Mesendoderm (in vitro differentiated cells): ENCODE results near the gene KRT82.
A peak's percentile ranks its signal among the peaks of the same experiment; 100 is the strongest.

Experiments used
- DNase-seq: peaks from one replicate; pipeline ENCODE4 v3.0.0; 2013
- H2AK5ac ChIP-seq: 2 replicates; pipeline ENCODE4 v1.6.1; 2013; ENCODE audit warnings: low read length, inconsistent platforms
- H2BK120ac ChIP-seq: 2 replicates; pipeline ENCODE4 v1.6.1; 2013; ENCODE audit warnings: low read depth, mild to moderate bottlenecking, low read length, moderate library complexity, mixed read lengths
- H2BK15ac ChIP-seq: replicated peaks from 2 replicates; pipeline ENCODE4 v1.6.1; 2013; ENCODE audit warnings: low read depth, mild to moderate bottlenecking, moderate library complexity
- H2BK5ac ChIP-seq: 2 replicates; pipeline ENCODE4 v1.6.1; 2013; ENCODE audit warnings: low read length, inconsistent platforms
- H3K18ac ChIP-seq: 2 replicates; pipeline ENCODE4 v1.6.1; 2013; ENCODE audit warnings: mild to moderate bottlenecking, low read length, mixed read lengths
- H3K23ac ChIP-seq: one replicate; pipeline ENCODE4 v1.6.1; 2013; ENCODE audit warnings: low read length
- H3K27ac ChIP-seq: 2 replicates; pipeline ENCODE4 v1.5.1; 2013; ENCODE audit warnings: low read depth, mild to moderate bottlenecking, inconsistent platforms, low read length, moderate library complexity
- H3K27me3 ChIP-seq: 2 replicates; pipeline ENCODE4 v1.6.1; 2013; ENCODE audit warnings: low read length, control low read depth, mild to moderate bottlenecking, inconsistent platforms; ENCODE audit not compliant: insufficient read depth, poor library complexity
- H3K36me3 ChIP-seq: 2 replicates; pipeline ENCODE4 v1.6.1; 2013; ENCODE audit warnings: low read length, inconsistent platforms; ENCODE audit not compliant: control insufficient read depth, insufficient read depth
- H3K4ac ChIP-seq: one replicate; pipeline ENCODE4 v1.6.1; 2013; ENCODE audit warnings: low read depth, mild to moderate bottlenecking, low read length, moderate library complexity
- H3K4me1 ChIP-seq: 2 replicates; pipeline ENCODE4 v1.6.1; 2013; ENCODE audit warnings: low read depth, low read length, inconsistent platforms; ENCODE audit not compliant: control insufficient read depth
- H3K4me2 ChIP-seq: 2 replicates; pipeline ENCODE4 v1.6.1; 2013; ENCODE audit warnings: low read length
- H3K4me3 ChIP-seq: 2 replicates; pipeline ENCODE4 v1.5.1; 2013; ENCODE audit warnings: mild to moderate bottlenecking, low read length
- H3K56ac ChIP-seq: one replicate; pipeline ENCODE4 v1.6.1; 2013; ENCODE audit warnings: low read length
- H3K79me1 ChIP-seq: 2 replicates; pipeline ENCODE4 v1.6.1; 2013; ENCODE audit warnings: low read length, inconsistent platforms
- H3K79me2 ChIP-seq: 2 replicates; pipeline ENCODE4 v1.6.1; 2013; ENCODE audit warnings: mild to moderate bottlenecking, low read length; ENCODE audit not compliant: control insufficient read depth, insufficient read depth
- H3K9ac ChIP-seq: 2 replicates; pipeline ENCODE4 v1.6.1; 2013; ENCODE audit warnings: low read length, inconsistent platforms
- H4K5ac ChIP-seq: one replicate; pipeline ENCODE4 v1.6.1; 2013; ENCODE audit warnings: low read length
- H4K8ac ChIP-seq: one replicate; pipeline ENCODE4 v1.6.1; 2013; ENCODE audit warnings: low read depth, mild to moderate bottlenecking, control low read depth, low read length, moderate library complexity
- WGBS: extraction: QIAGEN DNeasy Blood & Tissue Kit; methylation state at CpG from one replicate; pipeline ENCODE4 v1.1.7; 2013; ENCODE audit warnings: low lambda C conversion rate, missing lambda C conversion rate; ENCODE audit not compliant: insufficient coverage; ENCODE audit errors: extremely low coverage; 5-methylcytosine and 5-hydroxymethylcytosine counted together

The KRT82 gene

GRCh38 chr12:52392465-52393007, 13.6 kb downstream of the KRT82 start:
- H3K56ac ChIP-seq = no peak overlapping the region
- H3K4me2 ChIP-seq = no peak overlapping the region
- H3K27ac ChIP-seq = no peak overlapping the region
- peaks cover 3% of the 10 kb centered on the region for H3K4me1 ChIP-seq
- no peak overlapping the region for H3K9ac ChIP-seq
- no peak overlapping the region for H2BK120ac ChIP-seq
- H4K5ac ChIP-seq = no peak overlapping the region
- no peaks in the 10 kb centered on the region for H3K79me2 ChIP-seq
- H3K27me3 ChIP-seq = no peaks in the 10 kb centered on the region
- no peak overlapping the region for H2AK5ac ChIP-seq
- no peaks in the 10 kb centered on the region for H3K36me3 ChIP-seq
- no peak overlapping the region for H3K4me3 ChIP-seq
- no peak overlapping the region for H2BK5ac ChIP-seq
- H3K18ac ChIP-seq = no peak overlapping the region
- WGBS = no CpG with 5 or more reads among the region's 7 CpGs
- H4K8ac ChIP-seq = no peak overlapping the region
- no peak overlapping the region for H2BK15ac ChIP-seq
- DNase-seq = no peak
- no peaks in the 10 kb centered on the region for H3K79me1 ChIP-seq
- H3K4ac ChIP-seq = no peak overlapping the region
- H3K23ac ChIP-seq = no peak overlapping the region

GRCh38 chr12:52391618-52392002, 14.5 kb downstream of the KRT82 start:
- H2BK120ac ChIP-seq = no peak overlapping the region
- no peaks in the 10 kb centered on the region for H3K36me3 ChIP-seq
- H2BK15ac ChIP-seq = no peak overlapping the region
- H3K23ac ChIP-seq = no peak overlapping the region
- no peak overlapping the region for H3K4ac ChIP-seq
- H2AK5ac ChIP-seq = no peak overlapping the region
- H3K27me3 ChIP-seq = no peaks in the 10 kb centered on the region
- no peak overlapping the region for H2BK5ac ChIP-seq
- no peak overlapping the region for H3K56ac ChIP-seq
- no peak overlapping the region for H4K5ac ChIP-seq
- H3K4me3 ChIP-seq = no peak overlapping the region
- WGBS = no CpG with 5 or more reads among the region's 4 CpGs
- no peaks in the 10 kb centered on the region for H3K79me1 ChIP-seq
- no peak overlapping the region for H3K18ac ChIP-seq
- no peak overlapping the region for H4K8ac ChIP-seq
- H3K27ac ChIP-seq = no peak overlapping the region
- H3K4me2 ChIP-seq = no peak overlapping the region
- no peak for DNase-seq
- no peaks in the 10 kb centered on the region for H3K79me2 ChIP-seq
- no peak overlapping the region for H3K9ac ChIP-seq
- H3K4me1 ChIP-seq = peaks cover 3% of the 10 kb centered on the region

GRCh38 chr12:52390739-52391617, 15.2 kb downstream of the KRT82 start:
- H3K4ac ChIP-seq = no peak overlapping the region
- no peak overlapping the region for H3K4me2 ChIP-seq
- H4K8ac ChIP-seq = no peak overlapping the region
- WGBS = no CpG with 5 or more reads among the region's 11 CpGs
- no peaks in the 10 kb centered on the region for H3K27me3 ChIP-seq
- H3K4me3 ChIP-seq = no peak overlapping the region
- H2BK5ac ChIP-seq = no peak overlapping the region
- H2BK120ac ChIP-seq = no peak overlapping the region
- peak; percentile 70 for DNase-seq
- H3K79me2 ChIP-seq = no peaks in the 10 kb centered on the region
- no peak overlapping the region for H2AK5ac ChIP-seq
- no peaks in the 10 kb centered on the region for H3K79me1 ChIP-seq
- H2BK15ac ChIP-seq = no peak overlapping the region
- H3K23ac ChIP-seq = no peak overlapping the region
- H3K36me3 ChIP-seq = no peaks in the 10 kb centered on the region
- H3K18ac ChIP-seq = no peak overlapping the region
- H3K56ac ChIP-seq = peak overlapping the region; percentile 54
- peaks cover 3% of the 10 kb centered on the region for H3K4me1 ChIP-seq
- no peak overlapping the region for H3K9ac ChIP-seq
- H4K5ac ChIP-seq = no peak overlapping the region
- no peak overlapping the region for H3K27ac ChIP-seq

- WGBS = no CpG with 5 or more reads among the region's 9 CpGs
- H3K4ac ChIP-seq = no peak overlapping the region
Observed at GRCh38 chr12:52389313-52390207, 16.6 kb downstream of the KRT82 start.

GRCh38 chr12:52387859-52388258, 18.3 kb downstream of the KRT82 start:
- DNase-seq = no peak
- no peak overlapping the region for H3K23ac ChIP-seq
- no peak overlapping the region for H3K9ac ChIP-seq
- H2BK5ac ChIP-seq = no peak overlapping the region
- no peak overlapping the region for H3K56ac ChIP-seq
- no peaks in the 10 kb centered on the region for H3K36me3 ChIP-seq
- no peak overlapping the region for H3K4ac ChIP-seq
- H4K8ac ChIP-seq = no peak overlapping the region
- H2BK120ac ChIP-seq = no peak overlapping the region
- H3K18ac ChIP-seq = no peak overlapping the region
- no peaks in the 10 kb centered on the region for H3K27me3 ChIP-seq
- H2AK5ac ChIP-seq = no peak overlapping the region
- H4K5ac ChIP-seq = no peak overlapping the region
- H3K27ac ChIP-seq = no peak overlapping the region
- H3K4me1 ChIP-seq = peaks cover 3% of the 10 kb centered on the region
- no CpG with 5 or more reads among the region's 2 CpGs for WGBS
- no peak overlapping the region for H2BK15ac ChIP-seq
- no peaks in the 10 kb centered on the region for H3K79me2 ChIP-seq
- no peak overlapping the region for H3K4me3 ChIP-seq
- H3K4me2 ChIP-seq = no peak overlapping the region
- no peaks in the 10 kb centered on the region for H3K79me1 ChIP-seq

More at GRCh38 chr12:52389313-52390207, 16.6 kb downstream of the KRT82 start:
- Histone ChIP-seq H3K79me1 (no peaks in the 10 kb centered on the region), H3K79me2 (no peaks in the 10 kb centered on the region), H3K27ac (no peak overlapping the region), H3K56ac (no peak overlapping the region), H3K4me2 (no peak overlapping the region), H3K4me1 (peaks cover 3% of the 10 kb centered on the region), H2BK5ac (no peak overlapping the region), H2BK15ac (no peak overlapping the region), H3K27me3 (no peaks in the 10 kb centered on the region), H3K36me3 (no peaks in the 10 kb centered on the region), H3K18ac (no peak overlapping the region), H4K8ac (no peak overlapping the region), H4K5ac (no peak overlapping the region), H2BK120ac (no peak overlapping the region), H3K4me3 (no peak overlapping the region), H2AK5ac (no peak overlapping the region), H3K23ac (no peak overlapping the region), H3K9ac (no peak overlapping the region)
- peak; percentile 67 for DNase-seq
